GM19238 (cell line): ENCODE data around the gene RNF126.
"Not testable (repeated sequence)": the region's sequence is repeated elsewhere in the genome, so short reads cannot be mapped to it uniquely, and the experiment has no call there.

Experiments
- DNase-seq: peaks from one replicate; pipeline ENCODE4 v3.0.0; 2011; ENCODE audit warnings: low spot score; ENCODE audit not compliant: insufficient read length

The RNF126 gene

GRCh38 chr19:686589-687297 lies 23.7 kb upstream of the RNF126 start:
- no peak for DNase-seq

DNA sequence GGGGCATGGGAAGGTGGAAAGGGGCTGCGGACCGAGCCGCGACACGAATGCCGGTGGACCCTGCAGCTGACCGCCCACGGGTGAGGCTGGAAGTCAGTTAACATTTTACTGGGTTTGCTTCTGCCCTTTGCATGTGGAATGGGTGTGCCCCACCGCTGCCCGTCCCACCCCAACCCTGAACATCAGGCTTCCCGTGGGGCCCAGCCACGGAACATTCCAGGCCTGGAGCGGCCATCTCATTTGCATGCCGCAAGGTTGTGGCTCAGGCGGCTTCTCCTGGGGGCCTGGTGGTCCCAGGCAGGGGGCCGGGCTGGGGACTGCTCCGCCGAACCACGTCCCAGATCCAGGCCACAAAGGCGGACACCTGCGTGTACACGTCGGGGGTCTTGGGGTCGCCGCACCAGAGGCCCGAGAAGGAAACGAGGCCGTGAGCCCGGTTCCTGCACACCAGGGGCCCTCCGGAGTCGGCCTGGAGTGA lies 22.5 kb upstream of the RNF126 start:
- DNase-seq = no peak

- no peak for DNase-seq
Observed at GRCh38 chr19:682678-683320, 19.8 kb upstream of the RNF126 start.

- DNase-seq = peak; percentile 84
Observed at GRCh38 chr19:681029-682019, 18.3 kb upstream of the RNF126 start.

DNA sequence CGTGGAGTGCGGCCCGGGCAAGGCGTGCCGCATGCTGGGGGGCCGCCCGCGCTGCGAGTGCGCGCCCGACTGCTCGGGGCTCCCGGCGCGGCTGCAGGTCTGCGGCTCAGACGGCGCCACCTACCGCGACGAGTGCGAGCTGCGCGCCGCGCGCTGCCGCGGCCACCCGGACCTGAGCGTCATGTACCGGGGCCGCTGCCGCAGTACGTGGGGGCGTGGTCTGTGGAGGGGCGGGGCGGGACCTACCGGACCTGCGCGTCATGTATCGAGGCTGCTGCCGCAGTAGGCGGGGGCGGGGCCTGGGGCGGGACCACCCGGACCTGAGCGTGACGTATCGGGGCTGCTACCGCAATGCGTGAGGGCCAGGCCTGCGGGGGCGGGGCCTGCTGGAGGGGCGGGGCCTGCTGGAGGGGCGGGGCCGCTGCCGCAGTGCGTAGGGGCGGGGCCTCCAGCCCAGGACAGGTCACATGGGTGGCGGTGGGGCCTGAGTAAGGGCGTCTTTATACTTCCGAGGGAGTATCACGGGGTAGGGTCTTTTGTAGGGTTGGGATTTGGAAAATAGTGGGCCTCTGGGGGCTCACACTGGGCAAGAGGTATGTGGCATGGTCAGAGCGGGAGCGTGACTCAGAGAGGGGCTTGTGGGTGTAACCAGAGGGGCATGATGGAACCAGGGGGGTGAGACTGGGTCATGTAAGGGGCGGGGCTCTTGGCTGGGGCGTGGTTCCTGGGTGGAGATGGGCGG lies 17.4 kb upstream of the RNF126 start:
- DNase-seq = peak; percentile 99

GRCh38 chr19:679418-680286 lies 16.6 kb upstream of the RNF126 start:
- DNase-seq = peak; percentile 66

DNA sequence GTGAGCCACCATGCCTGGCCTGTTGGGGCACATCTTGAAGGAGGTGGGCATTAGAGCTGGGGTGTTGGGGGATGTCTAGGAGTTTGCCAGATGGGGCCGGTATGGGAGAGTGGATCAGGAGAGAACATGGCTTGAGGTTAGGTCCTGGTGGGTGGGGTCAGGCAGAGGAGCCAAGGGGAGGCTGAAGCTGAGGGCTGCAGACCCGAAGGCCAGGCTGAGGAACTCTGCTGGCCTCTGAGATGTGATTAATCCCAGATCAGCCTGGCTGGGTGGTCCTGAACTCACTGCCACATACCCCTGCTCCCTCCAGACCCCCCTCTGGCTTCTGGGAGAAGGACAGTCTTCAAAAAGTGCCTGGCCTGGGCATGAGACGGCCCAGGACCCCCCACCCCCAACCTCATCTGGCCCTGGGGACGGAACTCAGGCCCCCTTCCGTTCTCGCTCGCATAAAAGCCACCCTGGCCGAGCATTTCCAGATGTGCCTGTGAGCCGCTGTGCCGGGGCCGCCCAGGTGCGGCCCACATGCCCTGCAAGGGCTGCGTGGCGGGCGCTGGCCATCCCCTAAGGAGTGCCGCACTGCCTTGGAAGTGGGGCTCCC lies 15.9 kb upstream of the RNF126 start:
- DNase-seq = no peak

DNA sequence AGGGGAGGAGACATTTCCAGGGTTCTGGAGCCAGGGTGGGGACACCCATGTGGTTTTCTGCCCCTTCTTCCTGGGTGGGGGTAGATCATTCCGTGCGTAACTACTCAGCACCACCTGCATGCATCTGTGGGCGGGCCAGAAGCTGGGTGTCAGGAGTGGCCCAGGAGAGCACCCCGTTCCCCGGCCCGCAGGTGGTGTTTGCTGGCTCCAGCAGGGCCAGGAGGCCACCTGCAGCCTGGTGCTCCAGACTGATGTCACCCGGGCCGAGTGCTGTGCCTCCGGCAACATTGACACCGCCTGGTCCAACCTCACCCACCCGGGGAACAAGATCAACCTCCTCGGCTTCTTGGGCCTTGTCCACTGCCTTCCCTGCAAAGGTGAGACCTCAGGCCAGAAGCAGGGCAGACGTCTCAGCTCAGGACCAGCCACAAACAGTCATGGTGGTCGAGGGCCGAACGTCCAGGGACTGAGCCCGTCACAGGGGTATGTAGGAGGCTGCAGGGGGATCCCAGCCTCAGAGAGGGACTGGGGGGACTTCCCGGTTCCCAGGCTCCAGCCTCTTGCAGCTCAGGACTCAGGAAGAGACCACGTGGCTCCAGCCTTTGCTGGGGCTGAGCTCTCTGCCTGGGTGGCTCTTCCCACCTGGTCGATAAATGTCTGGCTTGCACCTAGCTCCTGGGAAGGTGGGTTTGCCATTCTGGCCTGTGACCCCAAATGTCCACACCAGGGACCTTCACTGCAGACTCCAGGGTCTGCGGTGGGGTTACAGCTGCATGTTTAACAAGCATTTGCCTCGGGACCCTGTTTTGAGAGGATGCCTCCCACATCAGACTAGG lies 14.8 kb upstream of the RNF126 start:
- no peak for DNase-seq

DNA sequence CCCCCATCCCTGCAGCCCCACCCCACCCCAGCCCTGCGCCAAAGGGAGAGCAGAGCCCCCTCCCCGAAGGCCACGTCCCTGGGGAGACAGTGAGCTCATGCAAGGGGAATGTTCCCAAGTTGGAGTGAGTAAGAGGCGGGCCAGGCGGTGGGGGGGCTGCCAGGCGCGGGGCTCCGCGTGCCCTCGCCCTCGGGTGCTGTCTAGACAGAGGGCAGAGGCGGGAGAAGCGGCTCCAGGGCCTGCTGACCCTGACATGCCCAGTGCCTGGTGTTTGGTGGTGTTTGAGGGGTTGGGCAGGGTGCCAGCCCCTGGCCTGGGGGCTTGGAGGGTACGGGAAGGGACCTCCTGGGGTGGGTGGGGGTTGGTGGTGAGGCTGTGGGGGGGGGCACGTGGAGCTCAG lies 14.2 kb upstream of the RNF126 start:
- no peak for DNase-seq

DNA sequence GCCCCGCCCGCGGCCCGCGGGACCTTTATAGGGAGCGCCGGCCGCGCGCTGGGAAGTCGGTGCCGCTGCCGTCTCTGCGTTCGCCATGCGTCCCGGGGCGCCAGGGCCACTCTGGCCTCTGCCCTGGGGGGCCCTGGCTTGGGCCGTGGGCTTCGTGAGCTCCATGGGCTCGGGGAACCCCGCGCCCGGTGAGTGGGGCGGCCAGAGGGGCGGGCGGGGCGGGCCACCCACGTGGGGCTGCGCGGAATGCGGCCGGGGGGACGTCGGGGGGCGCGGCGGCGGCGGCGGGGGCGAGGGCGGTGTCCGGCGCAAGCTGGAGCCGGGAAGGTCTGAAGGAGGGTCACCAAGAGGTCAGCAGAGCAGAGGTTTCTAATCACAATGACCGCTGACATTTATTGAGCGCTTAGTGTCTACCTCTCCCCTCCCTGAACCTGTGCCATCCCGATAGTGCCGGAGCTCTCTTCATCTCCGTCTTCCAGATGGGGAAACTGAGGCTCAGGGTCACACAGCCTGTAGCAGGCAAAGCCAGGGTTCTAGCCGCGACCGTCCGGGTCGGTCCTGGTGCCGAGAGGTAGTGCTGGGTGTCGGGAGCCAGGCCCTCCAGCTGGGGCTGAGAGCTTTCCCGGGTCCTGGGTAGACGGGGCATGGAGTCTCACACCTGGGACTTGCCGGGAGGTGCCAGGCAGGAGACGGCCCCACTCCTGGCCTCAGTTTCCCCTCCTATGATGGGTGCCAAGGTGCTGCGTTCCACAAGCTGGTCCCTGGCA lies 13.5 kb upstream of the RNF126 start, which contains the start of gene FSTL3:
Gene FSTL3 (plus strand): TSS at position 54 of the 767 bp plus-strand sequence. CDS start 32 bp downstream, at position 86.
- no peak for DNase-seq

DNA sequence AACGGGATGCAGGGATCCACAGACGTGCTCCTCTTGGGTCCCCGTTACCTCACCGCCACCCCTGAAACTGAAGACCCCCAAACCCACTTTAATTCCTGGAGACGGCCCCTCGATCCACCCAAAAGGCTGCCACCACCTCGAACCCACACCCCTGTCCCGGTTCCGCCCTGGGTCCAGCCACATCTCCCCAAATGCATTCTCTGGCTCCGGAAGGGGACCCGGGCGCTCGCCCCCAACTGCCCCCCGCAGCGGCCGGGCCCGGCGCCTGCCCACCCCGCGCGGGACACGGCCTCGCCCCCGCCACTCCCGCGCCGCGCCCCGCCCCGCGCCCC lies 13.0 kb upstream of the RNF126 start:
- DNase-seq = no peak

- DNase-seq = no peak
Observed at GRCh38 chr19:674282-675151, 11.5 kb upstream of the RNF126 start.

DNA sequence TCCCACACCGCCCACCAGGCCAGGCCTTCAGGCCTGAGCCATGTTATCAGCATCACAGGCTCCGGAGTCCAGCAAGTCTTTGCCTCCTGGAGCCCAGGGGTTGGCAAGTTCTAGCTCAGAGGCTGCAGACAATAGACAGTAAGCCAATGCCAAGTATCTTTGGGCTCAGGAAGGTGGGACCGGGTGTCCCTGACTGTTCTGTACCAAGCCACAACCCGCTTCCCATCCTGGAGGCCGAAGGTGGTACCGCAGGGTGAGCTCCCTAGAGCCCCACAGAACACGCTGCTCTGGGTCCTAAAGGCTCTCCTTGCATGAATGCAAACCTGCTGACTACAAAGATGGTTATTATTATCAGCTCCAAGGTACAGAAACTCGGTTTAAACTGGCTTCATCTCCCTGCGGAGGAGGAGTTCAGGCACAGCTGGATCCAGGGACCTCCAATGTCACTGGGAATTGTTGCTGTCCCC lies 7.6 kb upstream of the RNF126 start:
- no peak for DNase-seq

GRCh38 chr19:668675-669434 lies 5.8 kb upstream of the RNF126 start:
- not testable (repeated sequence) for DNase-seq

- not testable (repeated sequence) for DNase-seq
Observed at GRCh38 chr19:666985-667573, 4.1 kb upstream of the RNF126 start.

DNA sequence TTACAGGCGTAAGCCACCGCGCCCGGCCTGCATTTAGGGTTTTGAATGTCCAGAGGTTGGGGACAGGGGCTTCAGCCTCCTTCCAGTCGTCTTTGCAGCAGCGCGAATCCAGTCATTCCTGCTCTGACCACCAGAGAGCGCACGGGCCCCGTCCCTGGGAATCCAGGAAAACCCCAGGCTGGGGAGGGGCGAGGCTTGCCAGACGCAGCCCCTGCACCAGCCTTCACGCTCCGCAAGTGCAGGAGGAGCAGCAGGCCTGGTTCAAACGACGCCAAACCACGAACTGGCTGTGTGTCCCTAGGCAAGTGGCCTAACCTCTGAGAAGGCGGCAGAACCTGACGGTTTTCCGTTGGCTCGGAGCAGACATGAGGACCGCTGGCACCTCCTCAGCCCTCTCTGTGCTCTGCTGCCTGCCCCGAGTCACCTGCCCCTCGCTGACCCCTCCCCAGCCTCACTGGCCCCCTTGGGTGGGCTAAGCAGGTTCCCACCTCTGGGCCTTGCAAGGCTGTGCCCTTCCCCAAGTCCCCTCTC lies 2.0 kb upstream of the RNF126 start:
- DNase-seq = peak; percentile 90
